ENCODE data around the gene NCBP3.

Gene NCBP3

DNA sequence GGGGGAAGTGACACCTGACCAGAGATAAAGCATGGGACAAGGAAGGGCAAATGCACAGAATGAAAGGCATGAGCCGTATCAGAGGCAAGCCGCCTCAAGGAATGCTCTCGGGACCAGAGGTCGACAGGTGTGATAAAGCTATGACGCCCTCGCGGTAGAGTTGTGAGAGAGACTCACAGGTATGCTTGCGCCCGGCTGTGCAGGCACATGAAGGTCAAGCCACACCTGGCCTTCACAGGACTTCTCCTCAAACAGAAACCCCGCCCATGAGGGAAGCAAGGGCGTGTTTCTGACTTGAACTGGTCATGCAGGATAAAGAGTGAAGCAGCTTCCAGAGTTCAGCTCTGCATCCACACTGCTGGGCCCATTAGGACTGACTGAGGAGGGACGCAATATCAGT lies 7.8 kb downstream of the NCBP3 start:
- TF ChIP-seq, protein P1, sequence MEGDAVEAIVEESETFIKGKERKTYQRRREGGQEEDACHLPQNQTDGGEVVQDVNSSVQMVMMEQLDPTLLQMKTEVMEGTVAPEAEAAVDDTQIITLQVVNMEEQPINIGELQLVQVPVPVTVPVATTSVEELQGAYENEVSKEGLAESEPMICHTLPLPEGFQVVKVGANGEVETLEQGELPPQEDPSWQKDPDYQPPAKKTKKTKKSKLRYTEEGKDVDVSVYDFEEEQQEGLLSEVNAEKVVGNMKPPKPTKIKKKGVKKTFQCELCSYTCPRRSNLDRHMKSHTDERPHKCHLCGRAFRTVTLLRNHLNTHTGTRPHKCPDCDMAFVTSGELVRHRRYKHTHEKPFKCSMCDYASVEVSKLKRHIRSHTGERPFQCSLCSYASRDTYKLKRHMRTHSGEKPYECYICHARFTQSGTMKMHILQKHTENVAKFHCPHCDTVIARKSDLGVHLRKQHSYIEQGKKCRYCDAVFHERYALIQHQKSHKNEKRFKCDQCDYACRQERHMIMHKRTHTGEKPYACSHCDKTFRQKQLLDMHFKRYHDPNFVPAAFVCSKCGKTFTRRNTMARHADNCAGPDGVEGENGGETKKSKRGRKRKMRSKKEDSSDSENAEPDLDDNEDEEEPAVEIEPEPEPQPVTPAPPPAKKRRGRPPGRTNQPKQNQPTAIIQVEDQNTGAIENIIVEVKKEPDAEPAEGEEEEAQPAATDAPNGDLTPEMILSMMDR (IDR thresholded peaks at IDR 0.05; ENCODE audit: unreplicated experiment in 3 of 3): no peak
- Mint-ChIP-seq H3K4me1 (peaks cover 7% of the 10 kb centered on the region), H3K27me3 (ENCODE audit: low read depth) (no peaks in the 10 kb centered on the region), H3K9me3 (no peaks in the 10 kb centered on the region), H3K27ac (no peak overlapping the region), H3K4me3 (no peak overlapping the region), H3K36me3 (ENCODE audit: low read depth) (peaks cover 58% of the 10 kb centered on the region)

DNA sequence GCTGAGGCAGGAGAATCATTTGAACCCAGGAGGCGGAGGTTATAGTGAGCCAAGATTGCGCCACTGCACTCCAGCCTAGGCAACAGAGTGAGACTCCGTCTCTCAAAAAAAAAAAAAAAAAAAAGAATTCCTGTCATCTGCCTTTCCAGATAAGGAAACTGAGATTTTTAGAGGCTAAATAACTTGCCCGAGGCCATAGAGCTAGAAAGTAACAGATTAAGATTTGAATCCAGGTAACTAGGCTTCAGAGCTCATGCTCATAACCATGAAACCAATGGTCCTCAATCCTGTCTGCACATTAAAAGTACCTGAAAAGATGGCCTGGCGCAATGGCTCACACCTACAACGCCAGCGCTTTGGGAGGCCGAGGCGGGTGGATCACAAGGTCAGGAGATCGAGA lies 9.5 kb downstream of the NCBP3 start:
- no peak overlapping the region for H3K4me3 Mint-ChIP-seq
- H3K4me1 Mint-ChIP-seq: peaks cover 7% of the 10 kb centered on the region
- no peak overlapping the region for H3K27ac Mint-ChIP-seq
- TF ChIP-seq, protein P1 (IDR thresholded peaks at IDR 0.05; ENCODE audit: unreplicated experiment in 3 of 3): no peak
- H3K27me3 Mint-ChIP-seq (ENCODE audit: low read depth): no peaks in the 10 kb centered on the region
- H3K9me3 Mint-ChIP-seq: no peaks in the 10 kb centered on the region
- peaks cover 64% of the 10 kb centered on the region for H3K36me3 Mint-ChIP-seq (ENCODE audit: low read depth)

DNA sequence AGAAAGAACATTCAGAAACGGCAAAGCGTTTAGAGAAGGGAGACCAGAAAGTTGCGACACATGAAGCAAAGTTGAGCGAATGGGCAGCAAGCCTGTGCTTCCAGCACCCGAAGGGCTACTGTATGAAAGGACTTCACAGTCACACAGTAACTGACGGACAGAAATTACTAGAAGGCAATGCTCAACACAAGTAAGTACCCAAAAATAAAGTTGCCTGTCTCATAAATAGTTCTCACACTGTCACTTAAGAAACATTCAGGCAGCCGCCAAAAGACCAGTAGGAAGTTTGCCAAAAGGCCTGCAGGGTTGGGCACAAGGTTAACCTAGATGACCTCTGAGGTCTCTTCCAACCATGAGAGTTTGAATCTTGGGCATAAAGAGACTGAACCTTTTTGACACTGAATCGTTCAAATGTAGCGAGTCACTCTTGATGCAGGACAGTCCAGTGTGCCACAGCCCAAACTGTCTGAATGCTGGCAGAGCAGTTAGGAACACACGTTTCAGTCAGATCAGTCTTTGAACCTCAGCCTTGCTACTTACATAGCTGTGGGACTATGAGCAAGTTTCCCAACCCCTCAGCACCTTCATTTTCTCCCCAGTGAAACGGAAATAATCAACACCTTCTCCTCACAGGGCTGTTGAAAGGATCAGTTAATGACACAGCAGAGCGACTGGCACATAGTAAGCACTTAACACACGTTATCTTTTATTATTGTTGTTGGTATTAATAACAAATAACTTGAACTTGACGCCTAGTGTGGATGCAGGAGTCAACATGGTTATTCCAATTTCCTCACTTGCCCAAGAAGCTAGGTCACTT lies 10.4 kb downstream of the NCBP3 start:
- Mint-ChIP-seq H3K9me3 (no peaks in the 10 kb centered on the region), H3K4me3 (no peak overlapping the region)

DNA sequence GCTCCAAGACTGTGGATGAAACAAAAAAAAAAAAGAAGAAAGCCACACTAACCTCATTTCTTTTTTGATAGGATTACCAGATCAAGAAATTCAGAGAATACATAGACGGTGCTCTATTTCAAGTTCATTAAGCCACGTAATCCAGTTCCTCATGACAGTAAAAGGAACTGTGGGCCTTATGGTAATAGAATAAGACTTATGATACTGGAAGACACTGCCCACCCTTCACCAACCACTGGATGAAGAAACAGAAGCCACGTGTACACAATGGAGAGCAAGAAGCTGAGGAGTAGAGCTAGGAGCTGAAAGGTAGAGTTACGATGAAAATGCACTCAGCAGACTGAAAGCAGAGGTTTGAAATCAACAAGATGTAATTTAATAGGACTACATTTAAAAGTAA lies 11.2 kb downstream of the NCBP3 start:
- Mint-ChIP-seq H3K36me3 (ENCODE audit: low read depth) (peaks cover 53% of the 10 kb centered on the region), H3K27ac (no peak overlapping the region), H3K4me1 (peaks cover 7% of the 10 kb centered on the region), H3K4me3 (no peak overlapping the region), H3K9me3 (no peaks in the 10 kb centered on the region), H3K27me3 (ENCODE audit: low read depth) (no peaks in the 10 kb centered on the region)
- TF ChIP-seq, protein P1 (IDR thresholded peaks at IDR 0.05; ENCODE audit: unreplicated experiment in 3 of 3): no peak

More for the DNA sequence above, 10.4 kb downstream of the NCBP3 start:
- Mint-ChIP-seq H3K36me3 (ENCODE audit: low read depth) (peaks cover 60% of the 10 kb centered on the region), H3K4me1 (peaks cover 7% of the 10 kb centered on the region), H3K27ac (no peak overlapping the region), H3K27me3 (ENCODE audit: low read depth) (no peaks in the 10 kb centered on the region)
- TF ChIP-seq, protein P1 (IDR thresholded peaks at IDR 0.05; ENCODE audit: unreplicated experiment in 3 of 3): no peak

DNA sequence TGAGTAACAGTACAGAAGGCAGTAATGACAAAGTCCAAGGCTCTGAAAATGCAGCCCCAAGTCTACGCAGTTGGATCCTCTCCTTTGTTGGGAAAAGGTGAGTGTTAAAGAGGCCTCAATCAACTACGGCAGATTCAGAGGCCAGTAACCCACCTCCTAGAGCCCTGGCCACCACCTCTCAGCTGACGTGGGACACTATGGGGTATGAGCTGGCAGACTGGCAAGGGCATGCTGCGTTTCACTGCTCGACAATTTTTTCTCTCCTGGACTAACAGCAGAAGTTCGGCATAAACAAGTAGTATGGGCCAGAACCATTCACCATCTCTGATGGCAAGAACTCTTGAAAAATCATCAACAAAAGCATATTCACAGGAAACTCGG lies 17.2 kb downstream of the NCBP3 start:
- TF ChIP-seq, protein P1 (IDR thresholded peaks at IDR 0.05; ENCODE audit: unreplicated experiment in 3 of 3): no peak
- Mint-ChIP-seq H3K27me3 (ENCODE audit: low read depth) (no peaks in the 10 kb centered on the region), H3K9me3 (no peaks in the 10 kb centered on the region), H3K27ac (peak overlapping the region in 2 of 3 experiments; percentile 48 to 76), H3K36me3 (ENCODE audit: low read depth) (peaks cover 67% of the 10 kb centered on the region), H3K4me1 (peaks cover 16% of the 10 kb centered on the region), H3K4me3 (no peak overlapping the region)
